Astrocyte (in vitro differentiated cells and primary cell): Measurements from ENCODE around the gene AGPAT4. TPM values are rescaled to one million over a fixed set of nuclear protein-coding genes. Genes with fewer than 3 reads are reported as not detected.
"Not testable (repeated sequence)": the region's sequence is repeated elsewhere in the genome, so short reads cannot be mapped to it uniquely, and the experiment has no call there.

ENCODE experiments used
- DNase-seq: peaks from one replicate; pipeline ENCODE4 v3.0.0-alpha.2; 2010; ENCODE audit warnings: low read depth
- FAIRE-seq: peaks from 2 replicates; lab custom pipeline; 2011; peaks lifted over from hg19 to GRCh38; lab: Jason Lieb, UNC
- H2AFZ ChIP-seq: 2 replicates; pipeline ENCODE4 v1.6.0; 2012; ENCODE audit warnings: low read depth, low read length, inconsistent platforms
- H3K27ac ChIP-seq: 2 replicates; pipeline ENCODE4 v1.5.1; 2011; ENCODE audit warnings: low read depth, low read length, inconsistent platforms
- H3K27me3 ChIP-seq: 2 replicates; pipeline ENCODE4 v1.6.0; 2011; ENCODE audit warnings: low read length, inconsistent platforms; ENCODE audit not compliant: insufficient read depth
- H3K36me3 ChIP-seq: 2 replicates; pipeline ENCODE4 v1.5.1; 2011; ENCODE audit warnings: low read length, inconsistent platforms; ENCODE audit not compliant: insufficient read depth
- H3K4me1 ChIP-seq: 2 replicates; pipeline ENCODE4 v1.5.1; 2011; ENCODE audit warnings: low read length, inconsistent platforms; ENCODE audit not compliant: insufficient read depth
- H3K4me2 ChIP-seq: 2 replicates; pipeline ENCODE4 v1.6.0; 2012; ENCODE audit warnings: low read length, inconsistent platforms
- H3K4me3 ChIP-seq: 2 replicates; pipeline ENCODE4 v1.5.1; 2011; ENCODE audit warnings: low read depth, mild to moderate bottlenecking, low read length, inconsistent platforms; ENCODE audit not compliant: insufficient read depth
- H3K79me2 ChIP-seq: 2 replicates; pipeline ENCODE4 v1.6.0; 2012; ENCODE audit warnings: mild to moderate bottlenecking, low read length, inconsistent platforms; ENCODE audit not compliant: insufficient read depth
- H3K9ac ChIP-seq: 2 replicates; pipeline ENCODE4 v1.6.0; 2012; ENCODE audit warnings: mild to moderate bottlenecking, low read length, inconsistent platforms
- H3K9me3 ChIP-seq: 2 replicates; pipeline ENCODE4 v1.5.1; 2012; ENCODE audit warnings: low read depth, mild to moderate bottlenecking, low read length, inconsistent platforms; ENCODE audit not compliant: insufficient read depth
- H4K20me1 ChIP-seq: 2 replicates; pipeline ENCODE4 v1.6.0; 2012; ENCODE audit warnings: low read length, inconsistent platforms; ENCODE audit not compliant: insufficient read depth
- H3K27ac Mint-ChIP-seq: one replicate; pipeline ENCODE4 v1.8.0; 2021; ENCODE audit warnings: mild to moderate bottlenecking, mixed read lengths; ENCODE audit not compliant: unreplicated experiment
- H3K27me3 Mint-ChIP-seq: one replicate; pipeline ENCODE4 v1.8.0; 2021; ENCODE audit warnings: low read depth, mixed read lengths; ENCODE audit not compliant: unreplicated experiment
- H3K36me3 Mint-ChIP-seq: one replicate; pipeline ENCODE4 v1.8.0; 2021; ENCODE audit warnings: low read depth, mixed read lengths; ENCODE audit not compliant: unreplicated experiment
- H3K4me1 Mint-ChIP-seq: one replicate; pipeline ENCODE4 v1.8.0; 2021; ENCODE audit warnings: low read depth, mixed read lengths; ENCODE audit not compliant: unreplicated experiment
- H3K4me3 Mint-ChIP-seq: one replicate; pipeline ENCODE4 v1.8.0; 2021; ENCODE audit warnings: mild to moderate bottlenecking, moderate library complexity, mixed read lengths; ENCODE audit not compliant: unreplicated experiment
- H3K9me3 Mint-ChIP-seq: one replicate; pipeline ENCODE4 v1.8.0; 2021; ENCODE audit warnings: mild to moderate bottlenecking, mixed read lengths; ENCODE audit not compliant: unreplicated experiment
- EZH2 ChIP-seq: IDR thresholded peaks from 2 replicates; pipeline ENCODE4 v1.6.1; 2012; ENCODE audit warnings: mild to moderate bottlenecking, low read length, inconsistent platforms; ENCODE audit not compliant: insufficient read depth
- total RNA-seq: library from RNA; stranded (reverse); gene quantifications from 2 replicates; pipeline ENCODE4 v1.2.1, GENCODE V29; 2021
- TF ChIP-seq, protein P1 (sequence below): IDR thresholded peaks from 2 replicates; pipeline ENCODE4 v1.5.1; 2011; ENCODE audit warnings: low read depth, mild to moderate bottlenecking, inconsistent platforms, low read length, moderate library complexity; ENCODE audit not compliant: insufficient read depth

AGPAT4 gene
- total RNA-seq, 1 donor from 2014 or later = 27.2 TPM

DNA sequence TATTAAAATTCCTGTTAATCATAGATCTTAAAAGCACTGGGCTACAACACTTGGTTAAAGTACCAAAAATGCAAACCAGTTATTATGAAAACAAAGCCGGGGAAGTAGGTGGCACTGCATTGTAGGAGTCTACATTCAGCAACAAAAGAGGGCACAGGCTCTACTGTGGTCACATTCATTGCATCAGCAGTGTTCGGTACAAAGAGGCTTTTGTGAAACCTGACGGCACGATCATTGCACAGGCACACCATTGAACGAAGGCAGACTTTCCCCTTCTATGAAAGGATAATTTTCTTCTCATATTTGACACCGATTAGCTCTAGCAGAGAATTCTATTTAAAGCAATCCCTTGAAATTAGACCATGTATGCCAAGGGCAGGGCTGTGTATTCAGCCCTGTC is 44.6 kb upstream of the AGPAT4 start:
- peaks cover 2% of the 10 kb centered on the region for H3K9me3 ChIP-seq
- no peak for TF ChIP-seq EZH2
- TF ChIP-seq, protein P1, sequence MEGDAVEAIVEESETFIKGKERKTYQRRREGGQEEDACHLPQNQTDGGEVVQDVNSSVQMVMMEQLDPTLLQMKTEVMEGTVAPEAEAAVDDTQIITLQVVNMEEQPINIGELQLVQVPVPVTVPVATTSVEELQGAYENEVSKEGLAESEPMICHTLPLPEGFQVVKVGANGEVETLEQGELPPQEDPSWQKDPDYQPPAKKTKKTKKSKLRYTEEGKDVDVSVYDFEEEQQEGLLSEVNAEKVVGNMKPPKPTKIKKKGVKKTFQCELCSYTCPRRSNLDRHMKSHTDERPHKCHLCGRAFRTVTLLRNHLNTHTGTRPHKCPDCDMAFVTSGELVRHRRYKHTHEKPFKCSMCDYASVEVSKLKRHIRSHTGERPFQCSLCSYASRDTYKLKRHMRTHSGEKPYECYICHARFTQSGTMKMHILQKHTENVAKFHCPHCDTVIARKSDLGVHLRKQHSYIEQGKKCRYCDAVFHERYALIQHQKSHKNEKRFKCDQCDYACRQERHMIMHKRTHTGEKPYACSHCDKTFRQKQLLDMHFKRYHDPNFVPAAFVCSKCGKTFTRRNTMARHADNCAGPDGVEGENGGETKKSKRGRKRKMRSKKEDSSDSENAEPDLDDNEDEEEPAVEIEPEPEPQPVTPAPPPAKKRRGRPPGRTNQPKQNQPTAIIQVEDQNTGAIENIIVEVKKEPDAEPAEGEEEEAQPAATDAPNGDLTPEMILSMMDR = no peak
- no peaks in the 10 kb centered on the region for H4K20me1 ChIP-seq
- H3K27me3 Mint-ChIP-seq = no peaks in the 10 kb centered on the region
- no peak for FAIRE-seq
- H3K4me3 ChIP-seq = no peak overlapping the region
- no peaks in the 10 kb centered on the region for H3K4me1 Mint-ChIP-seq
- H3K27ac ChIP-seq = no peak overlapping the region
- no peaks in the 10 kb centered on the region for H3K79me2 ChIP-seq
- no peaks in the 10 kb centered on the region for H3K4me1 ChIP-seq
- no peaks in the 10 kb centered on the region for H3K36me3 ChIP-seq
- H2AFZ ChIP-seq = no peak overlapping the region
- H3K4me3 Mint-ChIP-seq = no peak overlapping the region
- no peak overlapping the region for H3K4me2 ChIP-seq
- no peaks in the 10 kb centered on the region for H3K36me3 Mint-ChIP-seq
- no peaks in the 10 kb centered on the region for H3K27me3 ChIP-seq
- H3K27ac Mint-ChIP-seq = no peak overlapping the region
- DNase-seq = no peak
- peaks cover 8% of the 10 kb centered on the region for H3K9me3 Mint-ChIP-seq
- H3K9ac ChIP-seq = no peak overlapping the region

- no peaks in the 10 kb centered on the region for H3K79me2 ChIP-seq
- H3K9me3 Mint-ChIP-seq = peaks cover 6% of the 10 kb centered on the region
- no peak for DNase-seq
- TF ChIP-seq, protein P1 = no peak
- TF ChIP-seq EZH2 = no peak
- no peaks in the 10 kb centered on the region for H3K4me1 Mint-ChIP-seq
- H3K4me3 ChIP-seq = no peak overlapping the region
- no peaks in the 10 kb centered on the region for H3K36me3 Mint-ChIP-seq
- H3K4me1 ChIP-seq = no peaks in the 10 kb centered on the region
- FAIRE-seq = no peak
- H3K9me3 ChIP-seq = peaks cover 2% of the 10 kb centered on the region
- H3K36me3 ChIP-seq = no peaks in the 10 kb centered on the region
- H3K4me2 ChIP-seq = no peak overlapping the region
- no peak overlapping the region for H3K27ac Mint-ChIP-seq
- no peak overlapping the region for H2AFZ ChIP-seq
- no peak overlapping the region for H3K9ac ChIP-seq
- H3K27me3 Mint-ChIP-seq = no peaks in the 10 kb centered on the region
- H3K4me3 Mint-ChIP-seq = no peak overlapping the region
- H3K27ac ChIP-seq = no peak overlapping the region
- no peaks in the 10 kb centered on the region for H4K20me1 ChIP-seq
- H3K27me3 ChIP-seq = no peaks in the 10 kb centered on the region
Measured at GRCh38 chr6:161316531-161316930, 42.7 kb upstream of the AGPAT4 start.

DNA sequence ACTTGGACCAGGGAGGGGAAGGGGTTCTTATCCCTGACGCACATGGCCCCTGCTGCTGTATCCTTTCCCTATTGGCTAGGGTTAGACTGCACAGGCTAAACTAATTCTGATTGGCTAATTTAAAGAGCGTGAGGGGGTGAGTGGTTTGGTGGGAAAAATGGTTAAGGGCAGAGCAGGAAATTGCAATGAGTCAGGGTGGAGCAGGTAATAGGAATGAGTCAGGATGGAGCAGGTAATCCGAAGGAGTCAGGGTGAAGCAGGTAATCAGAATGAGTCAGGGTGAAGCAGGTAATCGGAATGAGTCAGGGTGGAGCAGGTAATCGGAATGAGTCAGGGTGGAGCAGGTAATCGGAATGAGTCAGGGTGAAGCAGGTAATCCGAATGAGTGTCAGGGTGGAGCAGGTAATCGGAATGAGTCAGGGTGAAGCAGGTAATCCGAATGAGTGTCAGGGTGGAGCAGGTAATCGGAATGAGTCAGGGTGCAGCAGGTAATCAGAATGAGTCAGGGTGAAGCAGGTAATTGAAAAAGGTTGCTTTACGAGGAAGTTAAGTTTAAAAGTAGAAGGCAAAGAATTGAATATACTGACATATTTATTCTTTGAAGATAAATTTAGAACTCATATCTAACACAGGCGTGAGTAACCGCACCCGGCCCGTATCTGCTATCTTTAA is 41.5 kb upstream of the AGPAT4 start:
- DNase-seq, H3K4me2 ChIP-seq, H3K9me3 Mint-ChIP-seq, H3K9ac ChIP-seq, H3K9me3 ChIP-seq, H4K20me1 ChIP-seq, H3K27me3 ChIP-seq, H3K4me3 Mint-ChIP-seq, FAIRE-seq, H3K79me2 ChIP-seq, H3K4me3 ChIP-seq, H3K27ac ChIP-seq, H2AFZ ChIP-seq, H3K27ac Mint-ChIP-seq, H3K27me3 Mint-ChIP-seq, H3K36me3 ChIP-seq, H3K4me1 ChIP-seq, H3K36me3 Mint-ChIP-seq, H3K4me1 Mint-ChIP-seq: not testable (repeated sequence)

DNA sequence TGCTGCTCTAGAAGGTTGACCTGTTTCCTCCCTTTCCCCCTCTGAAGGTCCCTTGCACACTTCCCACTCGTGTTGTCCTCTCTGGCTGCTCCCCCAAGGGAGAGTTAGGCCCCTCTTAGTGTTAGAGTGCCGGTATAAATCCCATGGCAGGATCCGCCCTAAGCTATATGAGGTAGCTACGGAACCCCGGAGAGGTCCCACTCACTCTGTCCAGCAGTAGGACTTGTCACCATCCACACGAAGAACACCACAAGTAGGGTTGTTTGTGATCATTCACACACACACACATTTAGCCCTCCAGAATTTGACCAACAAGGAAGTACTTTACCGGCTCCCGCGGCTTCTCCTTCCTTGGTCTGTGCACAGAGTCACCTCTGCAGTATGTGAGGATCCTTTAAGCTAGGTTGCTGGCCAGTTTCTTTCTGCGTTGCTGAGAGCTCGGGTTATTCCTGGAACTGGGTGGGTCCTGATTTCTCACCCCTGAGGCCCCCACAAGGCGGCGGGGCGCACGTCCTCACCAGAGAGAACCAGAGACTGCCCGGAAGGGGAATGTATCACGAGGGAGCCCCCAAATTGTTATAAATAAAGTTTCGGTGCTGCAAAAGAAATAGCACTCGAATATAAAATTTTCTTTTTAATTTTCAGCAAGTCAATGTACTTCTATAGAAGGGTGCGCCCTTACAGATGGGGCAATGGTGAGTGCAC is 40.8 kb upstream of the AGPAT4 start:
- not testable (repeated sequence) for H3K9me3 Mint-ChIP-seq, H3K4me3 Mint-ChIP-seq, H3K36me3 ChIP-seq, H3K9ac ChIP-seq, H3K27me3 ChIP-seq, DNase-seq, H3K27me3 Mint-ChIP-seq, H4K20me1 ChIP-seq, H3K36me3 Mint-ChIP-seq, H3K79me2 ChIP-seq, H3K27ac Mint-ChIP-seq, H3K4me1 ChIP-seq, H2AFZ ChIP-seq, H3K4me1 Mint-ChIP-seq, H3K9me3 ChIP-seq, H3K4me3 ChIP-seq, FAIRE-seq, H3K4me2 ChIP-seq, H3K27ac ChIP-seq
